GM21390 (cell line): ENCODE results near the gene ADAMTS15.

Source experiments
- ATAC-seq: cut with Tn5 transposase; IDR thresholded peaks from one replicate; pipeline ENCODE4 v1.9.1; 2021; ENCODE audit not compliant: unreplicated experiment

Gene ADAMTS15

GRCh38 chr11:130416530-130416882, 31.9 kb upstream of the ADAMTS15 start:
- ATAC-seq: no peak

GRCh38 chr11:130416906-130417305, 31.5 kb upstream of the ADAMTS15 start:
- no peak for ATAC-seq

GRCh38 chr11:130418210-130418609, 30.2 kb upstream of the ADAMTS15 start:
- no peak for ATAC-seq

- no peak for ATAC-seq
Observed at GRCh38 chr11:130418756-130419155, 29.7 kb upstream of the ADAMTS15 start.

- ATAC-seq: no peak
Observed at GRCh38 chr11:130420478-130421198, 27.8 kb upstream of the ADAMTS15 start.

GRCh38 chr11:130421199-130421585, 27.3 kb upstream of the ADAMTS15 start:
- ATAC-seq: no peak

GRCh38 chr11:130421697-130422096, 26.7 kb upstream of the ADAMTS15 start:
- ATAC-seq: no peak

- ATAC-seq: no peak
Observed at GRCh38 chr11:130422251-130422995, 26.0 kb upstream of the ADAMTS15 start.

GRCh38 chr11:130423541-130424142, 24.8 kb upstream of the ADAMTS15 start:
- ATAC-seq: no peak

- ATAC-seq: no peak
Observed at GRCh38 chr11:130424613-130425140, 23.8 kb upstream of the ADAMTS15 start.

- ATAC-seq: no peak
Observed at GRCh38 chr11:130425156-130425555, 23.3 kb upstream of the ADAMTS15 start.

GRCh38 chr11:130426223-130426836, 22.1 kb upstream of the ADAMTS15 start:
- ATAC-seq: no peak

GRCh38 chr11:130426837-130427341, 21.6 kb upstream of the ADAMTS15 start:
- no peak for ATAC-seq

GRCh38 chr11:130427581-130428315, 20.7 kb upstream of the ADAMTS15 start:
- no peak for ATAC-seq

- ATAC-seq: no peak
Observed at GRCh38 chr11:130428316-130429119, 19.9 kb upstream of the ADAMTS15 start, which contains the start of gene ADAMTS8. Gene ADAMTS8, minus strand, starts transcription at chr11:130428609. Its CDS starts 323 bp downstream, at chr11:130428286.

GRCh38 chr11:130429120-130429681, 19.2 kb upstream of the ADAMTS15 start:
- no peak for ATAC-seq

- no peak for ATAC-seq
Observed at GRCh38 chr11:130429983-130430382, 18.5 kb upstream of the ADAMTS15 start.

- no peak for ATAC-seq
Observed at GRCh38 chr11:130431331-130431773, 17.1 kb upstream of the ADAMTS15 start.

- no peak for ATAC-seq
Observed at GRCh38 chr11:130431801-130432200, 16.6 kb upstream of the ADAMTS15 start.
